SK-MEL-5 (cell line): Measurements from ENCODE around the gene HAUS6. TPM values are rescaled to one million over a fixed set of nuclear protein-coding genes. Genes with fewer than 3 reads are reported as not detected.
"Not testable (repeated sequence)": the region's sequence is repeated elsewhere in the genome, so short reads cannot be mapped to it uniquely, and the experiment has no call there.

Source experiments
- DNase-seq: peaks from one replicate; pipeline ENCODE4 v3.0.0-alpha.2; 2016; ENCODE audit warnings: low read depth, low spot score
- in situ Hi-C: cut with HindIII; loops from 2 replicates; pipeline ENCODE4 v1.10.0; 2016; ENCODE audit warnings: low sequenced_read_pairs, high pct_unique_total_duplicates, low pct_unique_long_range_greater_than_20kb
- total RNA-seq: library from RNA; depleted of rRNA; stranded (reverse); fragments of >200 nt; shearing (Covaris generic); gene quantifications from 2 replicates; pipeline ENCODE4 v1.2.3, GENCODE V29; 2014

Gene HAUS6
- total RNA-seq, 1 experiment from 2014 or later = 40.0 TPM

DNA sequence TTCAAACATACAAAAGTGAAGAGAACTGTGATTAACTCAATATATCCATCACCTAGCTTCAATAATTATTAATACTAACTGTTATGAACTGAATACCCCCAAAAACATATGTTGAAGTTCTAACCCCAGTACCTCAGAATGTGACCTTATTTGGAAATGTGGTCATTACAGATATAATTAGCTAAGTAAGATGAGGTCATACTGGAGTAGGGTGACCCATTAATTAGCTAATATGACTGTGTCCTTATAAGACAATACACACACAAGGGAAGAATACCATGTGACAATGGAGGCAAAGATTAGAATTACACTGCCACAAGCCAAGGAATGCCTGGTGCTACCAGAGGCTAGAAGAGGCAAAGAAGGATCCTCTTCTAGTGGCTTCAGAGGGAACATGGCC lies 45.7 kb downstream of the HAUS6 start:
- no peak for DNase-seq
- in situ Hi-C loops = no loop called here

- in situ Hi-C loops = no loop called here
- no peak for DNase-seq
These were observed 51.8 kb downstream of the HAUS6 start for GRCh38 chr9:19050637-19051591.

DNA sequence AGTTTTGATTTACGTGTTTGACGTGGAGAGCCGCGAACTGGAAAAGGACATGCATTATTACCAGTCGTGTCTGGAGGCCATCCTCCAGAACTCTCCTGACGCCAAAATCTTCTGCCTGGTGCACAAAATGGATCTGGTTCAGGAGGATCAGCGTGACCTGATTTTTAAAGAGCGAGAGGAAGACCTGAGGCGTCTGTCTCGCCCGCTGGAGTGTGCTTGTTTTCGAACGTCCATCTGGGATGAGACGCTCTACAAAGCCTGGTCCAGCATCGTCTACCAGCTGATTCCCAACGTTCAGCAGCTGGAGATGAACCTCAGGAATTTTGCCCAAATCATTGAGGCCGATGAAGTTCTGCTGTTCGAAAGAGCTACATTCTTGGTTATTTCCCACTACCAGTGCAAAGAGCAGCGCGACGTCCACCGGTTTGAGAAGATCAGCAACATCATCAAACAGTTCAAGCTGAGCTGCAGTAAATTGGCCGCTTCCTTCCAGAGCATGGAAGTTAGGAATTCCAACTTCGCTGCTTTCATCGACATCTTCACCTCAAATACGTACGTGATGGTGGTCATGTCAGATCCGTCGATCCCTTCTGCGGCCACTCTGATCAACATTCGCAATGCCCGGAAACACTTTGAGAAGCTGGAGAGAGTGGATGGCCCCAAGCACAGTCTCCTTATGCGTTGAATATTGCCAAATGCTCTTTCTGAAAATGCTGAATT lies 52.6 kb downstream of the HAUS6 start:
- in situ Hi-C loops = no loop called here
- no peak for DNase-seq

DNA sequence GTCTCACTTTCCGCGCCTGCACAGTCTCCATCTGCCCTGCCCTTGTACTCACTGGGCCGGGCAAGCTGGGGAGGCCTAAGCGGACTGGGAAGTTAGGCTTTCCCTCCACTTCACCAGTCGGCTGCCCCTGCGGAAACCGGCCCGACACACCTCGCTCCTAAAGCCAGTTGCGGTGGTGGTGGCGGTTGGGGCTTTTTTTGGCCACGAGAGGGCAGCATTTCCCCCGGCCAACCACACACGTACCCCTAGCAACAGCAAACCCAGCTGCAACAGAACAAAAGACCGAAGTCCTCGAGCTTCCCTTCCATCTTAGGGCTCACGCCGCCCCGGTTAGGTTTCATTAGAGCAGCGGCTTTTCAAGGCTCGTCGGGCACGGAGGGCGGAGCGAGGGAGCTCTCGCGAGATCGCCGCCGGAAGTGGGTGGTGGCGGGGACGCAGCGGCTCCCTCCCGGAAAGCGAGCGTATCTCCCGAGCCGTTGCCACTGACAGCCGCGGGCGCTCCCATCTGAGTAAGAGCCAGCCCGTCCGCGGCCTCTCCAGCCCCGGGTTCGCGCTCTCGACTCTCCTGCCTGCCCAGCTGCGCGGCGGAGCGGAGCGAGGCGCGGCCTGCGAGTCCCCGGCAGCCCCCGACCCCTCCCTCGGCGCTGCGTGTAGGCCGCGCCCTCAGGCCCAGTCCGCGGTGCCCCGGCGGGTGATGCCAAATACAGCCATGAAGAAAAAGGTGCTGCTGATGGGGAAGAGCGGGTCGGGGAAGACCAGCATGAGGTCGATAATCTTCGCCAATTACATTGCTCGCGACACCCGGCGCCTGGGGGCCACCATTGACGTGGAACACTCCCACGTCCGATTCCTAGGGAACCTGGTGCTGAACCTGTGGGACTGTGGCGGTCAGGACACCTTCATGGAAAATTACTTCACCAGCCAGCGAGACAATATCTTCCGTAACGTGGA lies 53.5 kb downstream of the HAUS6 start, which contains the start of gene RRAGA:
RRAGA (plus strand) TSS at position 462 of the 951 bp plus-strand sequence; CDS start at position 695, 233 bp downstream.
- peak; percentile 95 for DNase-seq
- in situ Hi-C loops = no loop called here

DNA sequence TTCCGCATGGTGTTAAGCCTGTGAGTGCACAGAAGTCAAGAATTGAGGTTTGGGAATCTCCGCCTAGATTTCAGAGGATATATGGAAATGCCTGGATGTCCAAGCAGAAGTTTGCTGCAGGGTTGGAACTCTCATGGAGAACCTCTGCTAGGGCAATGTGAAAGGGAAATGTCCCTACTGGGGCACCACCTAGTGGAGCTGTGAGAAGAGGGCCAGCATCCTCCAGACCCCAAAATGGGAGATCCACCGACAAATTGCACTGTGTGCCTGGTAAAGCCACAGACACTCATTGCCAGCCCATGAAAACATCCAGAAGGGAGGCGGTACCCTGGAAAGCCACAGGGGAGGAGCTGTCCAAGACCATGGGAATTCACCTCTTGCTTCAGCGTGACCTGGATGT lies 66.1 kb downstream of the HAUS6 start:
- in situ Hi-C loops = no loop called here
- DNase-seq = no peak

GRCh38 chr9:19033015-19033414 lies 69.7 kb downstream of the HAUS6 start, which contains the start of gene SAXO1:
Gene SAXO1, minus strand, starts transcription at chr9:19033209. Its CDS starts 301 bp downstream, at chr9:19032908.
- no peak for DNase-seq
- in situ Hi-C loops = no loop called here

GRCh38 chr9:19032406-19032805 lies 70.3 kb downstream of the HAUS6 start:
- in situ Hi-C loops = no loop called here

DNA sequence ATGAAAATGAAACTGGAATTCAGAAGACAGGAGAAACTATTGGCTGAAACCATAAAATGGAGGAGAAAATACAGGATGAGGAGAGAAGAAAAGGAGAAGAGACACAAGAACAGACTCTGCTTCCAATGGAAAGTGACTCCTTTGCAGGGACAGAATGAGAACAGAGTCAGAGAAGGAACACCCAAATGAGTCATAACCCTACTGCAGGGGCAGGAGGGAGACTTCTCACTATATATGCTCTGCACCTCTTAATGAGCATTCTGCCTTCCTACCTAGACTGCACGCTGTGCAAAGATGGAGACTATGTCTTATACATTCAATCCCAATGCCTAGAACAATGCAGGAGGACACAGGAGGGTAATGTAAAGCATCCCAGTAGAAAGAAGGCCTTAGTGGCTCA lies 71.8 kb downstream of the HAUS6 start:
- in situ Hi-C loops = no loop called here
- no peak for DNase-seq

More at GRCh38 chr9:19032406-19032805, 70.3 kb downstream of the HAUS6 start:
- DNase-seq = no peak

GRCh38 chr9:19028835-19029451 lies 73.8 kb downstream of the HAUS6 start:
- in situ Hi-C loops = no loop called here
- peak; percentile 72 for DNase-seq

DNA sequence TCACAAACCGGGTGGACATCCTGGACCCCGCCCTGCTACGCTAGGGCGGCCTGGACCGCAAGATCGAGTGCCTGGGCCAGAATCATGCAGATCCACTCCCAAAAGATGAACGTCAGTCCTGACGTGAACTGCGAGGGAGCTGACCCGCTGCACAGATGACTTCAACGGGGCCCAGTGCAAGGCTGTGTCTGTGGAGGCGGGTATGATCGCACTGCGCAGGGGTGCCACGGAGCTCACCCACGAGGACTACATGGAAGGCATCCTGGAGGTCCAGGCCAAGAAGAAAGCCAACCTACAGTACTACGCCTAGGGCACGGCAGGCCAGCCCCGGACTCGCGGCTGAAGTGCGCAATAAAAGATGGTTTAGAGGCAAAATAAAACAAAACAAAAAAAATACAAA lies 74.9 kb downstream of the HAUS6 start:
- no peak for DNase-seq
- in situ Hi-C loops = no loop called here

DNA sequence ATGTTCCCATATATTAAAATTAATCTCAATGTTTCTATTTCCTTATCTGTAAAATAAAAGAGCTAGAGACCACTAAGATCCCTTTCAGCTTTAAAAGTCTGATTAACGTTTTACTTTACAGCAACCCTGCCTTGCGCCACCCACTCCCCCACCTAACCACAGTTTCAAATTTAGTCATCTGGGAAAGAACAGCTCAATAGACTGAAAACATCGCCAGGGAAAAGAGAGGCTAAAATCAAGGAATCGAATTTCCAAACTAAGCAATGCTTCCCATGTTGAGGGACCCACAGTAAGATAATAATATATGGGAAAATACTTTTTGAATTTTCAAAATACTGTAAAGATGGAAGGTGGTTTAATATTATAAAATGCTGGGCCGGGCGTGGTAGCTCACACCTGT lies 76.3 kb downstream of the HAUS6 start:
- in situ Hi-C loops = no loop called here

GRCh38 chr9:19023078-19023477 lies 79.6 kb downstream of the HAUS6 start:
- DNase-seq = no peak

More for the DNA sequence above, 76.3 kb downstream of the HAUS6 start:
- no peak for DNase-seq

DNA sequence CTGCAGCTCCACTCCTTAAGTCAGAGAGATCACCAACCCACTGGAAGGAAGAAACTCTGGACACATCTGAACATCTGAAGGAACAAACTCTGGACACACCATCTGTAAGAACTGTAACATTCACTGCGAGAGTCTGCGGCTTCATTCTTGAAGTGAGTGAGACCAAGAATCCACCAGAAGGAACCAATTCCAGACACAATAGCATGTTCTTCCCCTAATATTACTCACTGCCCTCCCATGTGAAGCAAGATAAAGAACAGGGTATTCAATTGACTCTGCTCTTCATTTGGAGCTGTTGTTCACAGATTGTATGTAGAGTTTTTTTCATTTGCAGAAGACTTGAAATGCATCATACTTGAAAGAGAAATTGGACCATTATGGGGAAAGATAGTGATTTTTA lies 80.5 kb downstream of the HAUS6 start:
- DNase-seq = no peak
- in situ Hi-C loops = no loop called here

More at GRCh38 chr9:19023078-19023477, 79.6 kb downstream of the HAUS6 start:
- in situ Hi-C loops = no loop called here

DNA sequence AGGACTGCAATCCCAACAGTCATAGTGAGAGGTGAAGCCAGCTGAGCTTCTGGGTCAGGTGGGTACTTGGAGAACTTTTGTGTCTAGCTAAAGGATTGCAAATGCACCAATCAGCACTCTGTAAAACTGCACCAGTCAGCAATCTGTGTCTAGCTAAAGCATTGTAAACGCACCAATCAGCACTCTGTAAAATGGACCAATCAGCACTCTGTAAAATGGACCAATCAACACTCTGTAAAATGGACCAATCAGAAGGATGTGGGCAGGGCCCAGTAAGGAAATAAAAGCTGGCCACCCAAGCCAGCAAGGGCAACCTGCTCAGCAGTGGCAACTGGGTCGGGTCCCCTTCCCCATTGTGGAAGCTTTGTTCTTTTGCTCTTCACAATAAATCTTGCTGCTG lies 81.1 kb downstream of the HAUS6 start:
- DNase-seq, in situ Hi-C loops: not testable (repeated sequence)

GRCh38 chr9:19020886-19021455 lies 81.7 kb downstream of the HAUS6 start:
- in situ Hi-C loops = no loop called here

DNA sequence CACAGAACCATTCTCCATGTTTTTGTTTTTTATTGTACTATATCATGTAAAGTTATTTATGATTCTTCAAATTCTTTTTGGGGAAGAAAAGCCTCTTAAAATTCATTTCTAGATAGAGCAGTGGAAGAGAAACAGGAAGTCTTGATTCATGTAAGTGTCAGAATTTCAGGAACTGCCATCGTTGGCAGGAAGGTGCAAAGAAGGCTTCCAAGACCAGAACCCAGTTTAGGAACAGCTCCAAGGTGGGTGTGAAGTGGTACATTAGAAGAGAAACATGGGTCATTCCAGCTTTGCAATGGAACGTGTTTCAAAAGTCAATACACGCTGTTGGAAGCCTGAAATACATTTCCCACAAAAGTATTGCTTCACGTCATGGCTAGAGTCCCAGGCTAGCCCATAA lies 84.5 kb downstream of the HAUS6 start:
- in situ Hi-C loops = no loop called here
- DNase-seq = no peak

More at GRCh38 chr9:19020886-19021455, 81.7 kb downstream of the HAUS6 start:
- DNase-seq = no peak
